GM12878 (cell line): ENCODE data around the gene USP11. TPM values are rescaled to one million over a fixed set of nuclear protein-coding genes. Genes with fewer than 3 reads are reported as not detected.

ENCODE experiments used
- ATAC-seq: fragments of 200-7000 bp; cut with Tn5 transposase; 3 replicates; pipeline ENCODE4 v1.9.1; 2020; ENCODE audit warnings: mild to moderate bottlenecking, moderate library complexity
- BruUV-seq: library from RNA; stranded (reverse); fragments of 400-500 nt; replicated peaks from 2 replicates; lab custom pipeline; 2021; lab: Mats Ljungman, UMichigan
- CTCF ChIA-PET: fragments of 300-600 bp; sonication (Branson Sonifier 250); formaldehyde crosslinking; extraction: SDS; loops from one replicate; lab custom pipeline; 2021; ENCODE audit warnings: inconsistent platforms; lab: Yijun Ruan, JAX
- POLR2A ChIA-PET: fragments of 350-600 bp; formaldehyde crosslinking; extraction: SDS; loops from one replicate; lab custom pipeline; 2021; ENCODE audit warnings: inconsistent platforms; lab: Charles Lee
- RAD21 ChIA-PET: fragments of 300-600 bp; sonication (Branson Sonifier 250); formaldehyde crosslinking; loops from one replicate; lab custom pipeline; 2023; ENCODE audit warnings: antibody characterized with exemption; ENCODE audit not compliant: unreplicated experiment; lab: Charles Lee
- SMC1A ChIA-PET: fragments of 300-600 bp; sonication (Branson Sonifier 250); formaldehyde crosslinking; loops from one replicate; lab custom pipeline; 2023; ENCODE audit not compliant: unreplicated experiment, uncharacterized antibody; lab: Charles Lee
- DNase-seq: peaks from one replicate; pipeline ENCODE4 v3.0.0-alpha.2; 2011; ENCODE audit warnings: low read depth, low spot score
- FAIRE-seq: peaks from 3 replicates; lab custom pipeline; 2011; peaks lifted over from hg19 to GRCh38; lab: Jason Lieb, UNC
- H2AFZ ChIP-seq: 2 replicates; pipeline ENCODE4 v1.6.0; 2011; ENCODE audit warnings: low read depth, low read length, control low read depth; ENCODE audit not compliant: control insufficient read depth
- H3K27ac ChIP-seq: 2 replicates; pipeline ENCODE4 v1.5.1; 2011; ENCODE audit warnings: control low read depth; ENCODE audit not compliant: control insufficient read depth, insufficient read depth
- H3K27me3 ChIP-seq, 2 experiments: replicated peaks in 1 of 2; 2 replicates each; pipeline versions ENCODE4 v1.6.0 to v1.6.1; 2011; ENCODE audit warnings: low read length in 1 of 2; ENCODE audit not compliant: control insufficient read depth in 2 of 2, insufficient read depth in 2 of 2
- H3K36me3 ChIP-seq, 2 experiments: 2 replicates each; pipeline ENCODE4 v1.5.1; 2011; ENCODE audit warnings: low read length in 1 of 2; ENCODE audit not compliant: control insufficient read depth in 2 of 2, insufficient read depth in 2 of 2
- H3K4me1 ChIP-seq: 2 replicates; pipeline ENCODE4 v1.6.1; 2011; ENCODE audit warnings: mild to moderate bottlenecking, low read length, moderate library complexity, mixed read lengths; ENCODE audit not compliant: control insufficient read depth, insufficient read depth
- H3K4me2 ChIP-seq: 2 replicates; pipeline ENCODE4 v1.6.0; 2011; ENCODE audit warnings: control low read depth; ENCODE audit not compliant: control insufficient read depth, insufficient read depth
- H3K4me3 ChIP-seq: fragments of 200-600 bp; sonication (generic); 2 replicates; pipeline ENCODE4 v1.5.1; 2016
- H3K79me2 ChIP-seq: 2 replicates; pipeline ENCODE4 v1.6.0; 2011; ENCODE audit warnings: low read length; ENCODE audit not compliant: control insufficient read depth, insufficient read depth
- H3K9ac ChIP-seq: 2 replicates; pipeline ENCODE4 v1.8.0; 2011; ENCODE audit warnings: low read length, control low read depth, mixed read lengths; ENCODE audit not compliant: control insufficient read depth, insufficient read depth
- H3K9me3 ChIP-seq: replicated peaks from 3 replicates; pipeline ENCODE4 v1.5.1; 2011; ENCODE audit warnings: mild to moderate bottlenecking, low read length; ENCODE audit not compliant: control insufficient read depth, insufficient read depth
- H4K20me1 ChIP-seq: 2 replicates; pipeline ENCODE4 v1.6.0; 2011; ENCODE audit not compliant: control insufficient read depth, insufficient read depth
- FOXM1 ChIP-seq: IDR thresholded peaks from 2 replicates; pipeline ENCODE4 v1.6.1; 2012; ENCODE audit warnings: low read depth, mild to moderate bottlenecking, inconsistent platforms, low read length, moderate library complexity
- KDM1A ChIP-seq: fragments of 200-600 bp; sonication (generic); IDR thresholded peaks from 2 replicates; pipeline ENCODE4 v1.6.1; 2016; ENCODE audit warnings: borderline replicate concordance
- SMAD1 ChIP-seq: fragments of 450-650 bp; IDR thresholded peaks from 2 replicates; pipeline ENCODE4 v1.6.1; 2018; ENCODE audit warnings: mild to moderate bottlenecking, low read depth; ENCODE audit not compliant: partially characterized antibody
- TAF1 ChIP-seq: IDR thresholded peaks from 2 replicates; pipeline ENCODE4 v1.6.1; 2011; ENCODE audit warnings: mild to moderate bottlenecking, low read depth, low read length, borderline replicate concordance
- ZBTB40 ChIP-seq: fragments of 450-650 bp; IDR thresholded peaks from 2 replicates; pipeline ENCODE4 v1.6.1; 2016; ENCODE audit warnings: mild to moderate bottlenecking, moderate library complexity, borderline replicate concordance
- WGBS: methylation state at CpG from one replicate; pipeline ENCODE4 v1.1.6; 2016; ENCODE audit warnings: low lambda C conversion rate; ENCODE audit not compliant: insufficient replicate concordance, insufficient coverage; ENCODE audit errors: missing lambda C conversion rate; 5-methylcytosine and 5-hydroxymethylcytosine counted together
- in situ Hi-C: fragments of 300-500 bp; cut with MboI; formaldehyde crosslinking; loops from 9 replicates; pipeline ENCODE4 v1.14.3; 2018; ENCODE audit warnings: mixed read lengths
- intact Hi-C: fragments of 100-400 bp; cut with micrococcal nuclease; formaldehyde crosslinking; loops from one replicate; pipeline ENCODE4 v1.14.2; 2022; ENCODE audit not compliant: unreplicated experiment
- polyA plus RNA-seq, 11 experiments: library from polyadenylated mRNA; depleted of rRNA in 4 of 11; unstranded in 6 of 11; stranded (reverse) in 5 of 11; fragments of >200 nt; fragmentation: Nextera tagmentation in 4 of 11; fragmentation: Illumina TruSeq in 1 of 11; extraction: Ambion mirVana in 4 of 11; extraction: Trizol in 1 of 11; gene quantifications; 1 replicate in 1 of 11; 2 replicates in 10 of 11; pipeline versions ENCODE4 v1.2.1 to v1.2.3, GENCODE V29; 2011 to 2016; ENCODE audit warnings: inconsistent platforms in 2 of 11, missing spikeins in 2 of 11, low read depth in 1 of 11
- total RNA-seq, 4 experiments: library from RNA; depleted of rRNA in 3 of 4; stranded (reverse); fragments of >200 nt in 3 of 4; fragmentation: Illumina TruSeq in 1 of 4; extraction: Trizol in 1 of 4; gene quantifications; 2 replicates each; pipeline versions ENCODE4 v1.2.1 to v1.2.3, GENCODE V29; 2013 to 2021
- TF ChIP-seq, protein P1 (sequence below): fragments of 450-650 bp; IDR thresholded peaks from 2 replicates; pipeline ENCODE4 v1.6.1; 2018; ENCODE audit warnings: mild to moderate bottlenecking, low read depth, moderate library complexity; ENCODE audit not compliant: partially characterized antibody
- TF ChIP-seq, protein P2 (sequence below): IDR thresholded peaks from 2 replicates; pipeline ENCODE4 v1.6.1; 2011; ENCODE audit warnings: borderline replicate concordance, low read depth, mild to moderate bottlenecking, moderate library complexity, low read length; ENCODE audit not compliant: insufficient read depth, poor library complexity, severe bottlenecking

USP11 gene
- total and polyA plus RNA-seq, 10 of the 15 experiments (the other 5 are each of a cell fraction or from before 2014, with no cell fraction given) = 3.3 to 44.0 (median 20.9) TPM

- TF ChIP-seq, protein P1, sequence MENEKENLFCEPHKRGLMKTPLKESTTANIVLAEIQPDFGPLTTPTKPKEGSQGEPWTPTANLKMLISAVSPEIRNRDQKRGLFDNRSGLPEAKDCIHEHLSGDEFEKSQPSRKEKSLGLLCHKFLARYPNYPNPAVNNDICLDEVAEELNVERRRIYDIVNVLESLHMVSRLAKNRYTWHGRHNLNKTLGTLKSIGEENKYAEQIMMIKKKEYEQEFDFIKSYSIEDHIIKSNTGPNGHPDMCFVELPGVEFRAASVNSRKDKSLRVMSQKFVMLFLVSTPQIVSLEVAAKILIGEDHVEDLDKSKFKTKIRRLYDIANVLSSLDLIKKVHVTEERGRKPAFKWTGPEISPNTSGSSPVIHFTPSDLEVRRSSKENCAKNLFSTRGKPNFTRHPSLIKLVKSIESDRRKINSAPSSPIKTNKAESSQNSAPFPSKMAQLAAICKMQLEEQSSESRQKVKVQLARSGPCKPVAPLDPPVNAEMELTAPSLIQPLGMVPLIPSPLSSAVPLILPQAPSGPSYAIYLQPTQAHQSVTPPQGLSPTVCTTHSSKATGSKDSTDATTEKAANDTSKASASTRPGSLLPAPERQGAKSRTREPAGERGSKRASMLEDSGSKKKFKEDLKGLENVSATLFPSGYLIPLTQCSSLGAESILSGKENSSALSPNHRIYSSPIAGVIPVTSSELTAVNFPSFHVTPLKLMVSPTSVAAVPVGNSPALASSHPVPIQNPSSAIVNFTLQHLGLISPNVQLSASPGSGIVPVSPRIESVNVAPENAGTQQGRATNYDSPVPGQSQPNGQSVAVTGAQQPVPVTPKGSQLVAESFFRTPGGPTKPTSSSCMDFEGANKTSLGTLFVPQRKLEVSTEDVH = no peak
- TF ChIP-seq TAF1 (no peak), ZBTB40 (no peak), SMAD1 (no peak), KDM1A (no peak), FOXM1 (no peak)
- TF ChIP-seq, protein P2, sequence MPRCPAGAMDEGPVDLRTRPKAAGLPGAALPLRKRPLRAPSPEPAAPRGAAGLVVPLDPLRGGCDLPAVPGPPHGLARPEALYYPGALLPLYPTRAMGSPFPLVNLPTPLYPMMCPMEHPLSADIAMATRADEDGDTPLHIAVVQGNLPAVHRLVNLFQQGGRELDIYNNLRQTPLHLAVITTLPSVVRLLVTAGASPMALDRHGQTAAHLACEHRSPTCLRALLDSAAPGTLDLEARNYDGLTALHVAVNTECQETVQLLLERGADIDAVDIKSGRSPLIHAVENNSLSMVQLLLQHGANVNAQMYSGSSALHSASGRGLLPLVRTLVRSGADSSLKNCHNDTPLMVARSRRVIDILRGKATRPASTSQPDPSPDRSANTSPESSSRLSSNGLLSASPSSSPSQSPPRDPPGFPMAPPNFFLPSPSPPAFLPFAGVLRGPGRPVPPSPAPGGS = no peak
- in situ Hi-C loops (loop anchor here (10.0 to 25.0 kb wide), 2 partner anchors 428 to 1721 kb away; no protein-coding TSS in a partner anchor), intact Hi-C loops (no loop called here)
- Histone ChIP-seq H3K36me3 (peaks cover 26 to 27% of the 10 kb centered on the region in 2 experiments), H2AFZ (no peak overlapping the region), H3K4me1 (peaks cover 8% of the 10 kb centered on the region; the same call in 1 of the 2 replicates), H3K27me3 (no peaks in the 10 kb centered on the region), H3K9ac (no peak overlapping the region), H3K4me3 (no peak overlapping the region), H3K27ac (no peak overlapping the region), H4K20me1 (peaks cover 9% of the 10 kb centered on the region), H3K9me3 (no peaks in the 10 kb centered on the region), H3K4me2 (no peak overlapping the region), H3K79me2 (peaks cover 32% of the 10 kb centered on the region)
- ChIA-PET SMC1A (interaction anchor here (0.9 kb wide), 1 partner anchor 168 kb away, joined by 3 read pairs; no protein-coding TSS in a partner anchor), POLR2A (no interaction called here), RAD21 (interaction anchor here (0.5 kb wide), 1 partner anchor 22 kb away, joined by 3 read pairs; no protein-coding TSS in a partner anchor), CTCF (interaction anchor here (1.6 kb wide), 1 partner anchor 96 kb away, joined by 3 read pairs; no protein-coding TSS in a partner anchor)
- no peak for ATAC-seq
- BruUV-seq = no TSS peak
- 89% methylated on average over 8 of the region's 8 CpGs for WGBS
- DNase-seq = no peak
- no peak for FAIRE-seq
Observed at GRCh38 chrX:47216393-47216925, 16.4 kb upstream of the USP11 start.
